Mesodermal cell (in vitro differentiated cells): ENCODE results near the gene DHCR7.

Source experiments
- H3K27ac ChIP-seq: 2 replicates; pipeline ENCODE4 v1.7.0; 2013; ENCODE audit warnings: mild to moderate bottlenecking, low read depth, low read length, moderate library complexity; ENCODE audit not compliant: severe bottlenecking
- H3K36me3 ChIP-seq: 2 replicates; pipeline ENCODE4 v1.7.1; 2013; ENCODE audit warnings: mild to moderate bottlenecking, low read length, moderate library complexity; ENCODE audit not compliant: control insufficient read depth, insufficient read depth
- H3K4me1 ChIP-seq: one replicate; pipeline ENCODE4 v1.7.1; 2013; ENCODE audit warnings: mild to moderate bottlenecking, low read length; ENCODE audit not compliant: insufficient read depth, control insufficient read depth, poor library complexity, severe bottlenecking
- H3K4me3 ChIP-seq: 2 replicates; pipeline ENCODE4 v1.7.0; 2013; ENCODE audit warnings: low read length, control low read depth, mild to moderate bottlenecking; ENCODE audit not compliant: insufficient read depth, poor library complexity, severe bottlenecking; ENCODE audit errors: extremely low read depth
- H3K9me3 ChIP-seq: 2 replicates; pipeline ENCODE4 v1.7.1; 2013; ENCODE audit warnings: mild to moderate bottlenecking, low read length, moderate library complexity; ENCODE audit not compliant: control insufficient read depth
- WGBS, 2 experiments: methylation state at CpG; one replicate each; pipeline ENCODE4 v1.1.5; 2013; ENCODE audit warnings: missing lambda C conversion rate in 2 of 2; ENCODE audit not compliant: insufficient coverage in 2 of 2; 5-methylcytosine and 5-hydroxymethylcytosine counted together

DHCR7 gene

GRCh38 chr11:71465054-71465453 lies 16.9 kb upstream of the DHCR7 start:
- no peak overlapping the region for H3K27ac ChIP-seq
- H3K4me1 ChIP-seq = no peaks in the 10 kb centered on the region
- WGBS, 2 experiments = 97 to 100% methylated on average over 4 of the region's 4 CpGs
- peaks cover 5% of the 10 kb centered on the region for H3K9me3 ChIP-seq
- no peak overlapping the region for H3K4me3 ChIP-seq
- peaks cover 56% of the 10 kb centered on the region for H3K36me3 ChIP-seq

DNA sequence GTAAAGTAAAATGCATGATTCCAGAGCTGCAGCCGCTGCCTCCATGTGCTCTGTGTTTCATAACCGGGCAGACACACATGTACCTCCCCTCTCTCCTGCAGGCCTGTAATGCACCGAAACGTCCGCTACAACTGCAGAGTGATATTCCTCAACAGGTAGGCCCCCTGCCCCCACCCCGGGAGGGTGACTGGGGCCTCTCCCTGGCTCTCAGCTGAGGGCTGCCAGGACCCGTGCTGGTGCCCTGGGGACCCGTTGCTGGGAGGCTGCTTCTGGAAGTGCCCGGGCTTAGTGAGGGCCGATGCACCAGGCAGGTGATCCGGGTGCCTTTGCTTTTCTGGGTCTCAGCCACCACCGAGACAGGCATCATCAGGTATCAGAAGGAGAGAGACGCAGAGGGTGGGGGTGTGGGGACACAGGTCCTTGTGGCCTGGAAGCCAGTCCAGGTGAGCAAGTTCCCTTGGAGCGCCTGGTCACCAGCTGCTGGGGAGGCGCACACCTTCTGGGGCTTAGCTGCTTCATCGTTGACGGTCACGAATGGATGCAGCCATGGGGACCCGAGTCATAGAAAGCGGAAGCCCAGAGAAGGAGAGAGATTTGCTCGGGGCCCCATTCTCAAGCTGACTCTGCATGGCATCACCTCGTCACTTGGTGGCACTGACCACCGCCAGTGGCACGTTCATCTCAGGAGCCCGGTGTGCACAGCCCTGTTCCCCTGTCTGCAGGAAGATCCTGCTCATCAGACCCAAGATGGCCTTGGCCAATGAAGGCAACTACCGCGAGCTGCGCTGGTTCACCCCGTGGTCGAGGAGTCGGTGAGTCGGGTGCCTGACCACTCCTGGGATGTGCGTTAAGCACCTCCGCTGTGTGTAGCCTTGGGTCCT lies 15.4 kb upstream of the DHCR7 start:
- Histone ChIP-seq H3K9me3 (no peaks in the 10 kb centered on the region), H3K4me3 (no peak overlapping the region), H3K27ac (no peak overlapping the region), H3K36me3 (peaks cover 70% of the 10 kb centered on the region), H3K4me1 (no peaks in the 10 kb centered on the region)
- WGBS, 2 experiments = 92 to 95% methylated on average over 32 of the region's 34 CpGs

- no peak overlapping the region for H3K27ac ChIP-seq
- no peaks in the 10 kb centered on the region for H3K9me3 ChIP-seq
- H3K4me1 ChIP-seq = no peaks in the 10 kb centered on the region
- H3K4me3 ChIP-seq = no peak overlapping the region
- WGBS, 2 experiments = 86 to 96% methylated on average over 7 to 11 of the region's 11 CpGs
- H3K36me3 ChIP-seq = peaks cover 78% of the 10 kb centered on the region
These were observed 14.5 kb upstream of the DHCR7 start for GRCh38 chr11:71462726-71463125.

DNA sequence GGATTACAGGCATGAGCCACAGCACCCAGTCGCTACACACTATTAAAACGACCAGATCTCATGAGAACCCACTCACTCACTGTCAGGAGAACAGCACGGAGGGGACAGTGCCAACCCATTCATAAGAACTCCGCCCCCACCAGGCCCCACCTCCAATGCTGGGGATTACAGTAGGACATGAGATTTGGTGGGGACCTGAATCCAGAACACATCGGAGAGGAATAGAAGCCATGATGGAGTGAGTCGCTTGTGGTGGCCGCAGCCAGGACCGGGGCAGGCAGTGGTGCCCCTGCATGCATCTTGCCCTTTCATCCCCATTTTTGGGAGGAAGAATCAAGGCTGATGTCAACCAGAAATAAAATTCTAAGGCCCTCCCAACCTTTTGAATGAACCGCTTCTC lies 13.5 kb upstream of the DHCR7 start:
- Histone ChIP-seq H3K36me3 (peaks cover 78% of the 10 kb centered on the region), H3K4me1 (no peaks in the 10 kb centered on the region), H3K27ac (no peak overlapping the region), H3K4me3 (no peak overlapping the region), H3K9me3 (no peaks in the 10 kb centered on the region)
- 90 to 97% methylated on average over 5 to 6 of the region's 9 CpGs for WGBS, 2 experiments

- H3K36me3 ChIP-seq = peaks cover 85% of the 10 kb centered on the region
- H3K4me3 ChIP-seq = no peak overlapping the region
- H3K27ac ChIP-seq = no peak overlapping the region
- no peaks in the 10 kb centered on the region for H3K4me1 ChIP-seq
- H3K9me3 ChIP-seq = no peaks in the 10 kb centered on the region
- 87 to 88% methylated on average over 7 to 8 of the region's 11 CpGs for WGBS, 2 experiments
These were observed 11.7 kb upstream of the DHCR7 start for GRCh38 chr11:71459767-71460320.

DNA sequence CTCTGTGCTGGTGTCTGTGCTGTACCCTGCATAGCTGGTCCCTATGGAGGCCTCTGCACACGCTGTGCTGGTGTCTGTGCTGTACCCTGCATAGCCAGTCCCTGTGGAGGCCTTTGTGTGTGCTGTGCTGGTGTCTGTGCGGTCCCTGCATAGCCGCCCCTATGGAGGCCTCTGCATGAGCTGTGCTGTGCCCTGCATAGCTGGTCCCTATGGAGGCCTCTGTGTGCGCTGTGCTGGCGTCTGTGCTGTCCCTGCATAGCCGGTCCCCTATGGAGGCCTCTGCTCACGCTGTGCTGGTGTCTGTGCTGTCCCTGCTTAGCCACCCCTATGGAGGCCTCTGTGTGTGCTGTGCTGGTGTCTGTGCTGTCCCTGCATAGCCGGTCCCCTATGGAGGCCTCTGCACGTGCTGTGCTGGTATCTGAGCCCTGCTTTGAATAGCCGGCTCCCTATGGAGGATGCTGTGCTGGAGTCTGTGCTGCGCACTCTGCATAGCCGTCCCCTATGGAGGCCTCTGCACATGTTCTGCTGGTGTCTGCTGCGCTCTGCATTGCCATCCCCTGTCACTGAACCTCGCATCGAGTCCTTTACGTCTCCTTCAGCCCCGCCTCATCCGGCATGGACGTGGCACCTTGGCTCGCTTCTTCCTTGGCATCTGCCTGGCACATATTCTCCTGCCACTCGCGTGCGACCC lies 11.0 kb upstream of the DHCR7 start:
- Histone ChIP-seq H3K9me3 (no peaks in the 10 kb centered on the region), H3K36me3 (peaks cover 86% of the 10 kb centered on the region), H3K4me3 (no peak overlapping the region), H3K4me1 (no peaks in the 10 kb centered on the region), H3K27ac (no peak overlapping the region)
- WGBS, 2 experiments = 92 to 95% methylated on average over 22 of the region's 23 CpGs

GRCh38 chr11:71458146-71459070 lies 10.2 kb upstream of the DHCR7 start:
- Histone ChIP-seq H3K36me3 (peaks cover 78% of the 10 kb centered on the region), H3K4me1 (no peaks in the 10 kb centered on the region), H3K4me3 (no peak overlapping the region), H3K9me3 (no peaks in the 10 kb centered on the region), H3K27ac (no peak overlapping the region)
- WGBS, 2 experiments = 93 to 96% methylated on average over 24 to 26 of the region's 26 CpGs

- Histone ChIP-seq H3K36me3 (peaks cover 63% of the 10 kb centered on the region), H3K4me3 (no peak overlapping the region), H3K9me3 (no peaks in the 10 kb centered on the region), H3K4me1 (peaks cover 6% of the 10 kb centered on the region), H3K27ac (no peak overlapping the region)
- WGBS, 2 experiments = 96 to 97% methylated on average over 10 of the region's 10 CpGs
These were observed 8.6 kb upstream of the DHCR7 start for GRCh38 chr11:71456831-71457230.

DNA sequence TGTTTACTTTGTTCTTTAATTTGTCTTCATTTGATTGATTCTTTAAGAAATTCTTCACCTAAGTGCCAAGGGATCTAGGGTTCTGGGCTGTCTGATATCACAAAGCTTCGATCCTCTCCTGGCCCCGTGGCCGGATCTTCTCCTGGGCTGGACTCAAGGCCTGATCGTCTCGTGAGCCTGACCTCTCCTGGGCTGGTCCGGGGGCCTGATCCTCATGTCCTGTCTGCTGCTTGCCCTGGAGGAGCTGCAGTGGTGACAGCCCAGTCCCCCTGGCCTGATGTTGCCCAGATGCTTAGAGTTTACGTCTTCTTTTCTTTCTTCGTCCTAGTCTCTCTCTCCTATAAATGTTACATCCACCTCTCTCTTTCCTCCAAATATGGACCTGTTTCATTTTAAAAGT lies 8.1 kb upstream of the DHCR7 start:
- H3K9me3 ChIP-seq = no peaks in the 10 kb centered on the region
- no peak overlapping the region for H3K27ac ChIP-seq
- peaks cover 6% of the 10 kb centered on the region for H3K4me1 ChIP-seq
- H3K36me3 ChIP-seq = peaks cover 61% of the 10 kb centered on the region
- WGBS, 2 experiments = 92 to 94% methylated on average over 6 to 8 of the region's 8 CpGs
- no peak overlapping the region for H3K4me3 ChIP-seq

GRCh38 chr11:71454470-71455113 lies 6.4 kb upstream of the DHCR7 start:
- H3K4me3 ChIP-seq = no peak overlapping the region
- H3K4me1 ChIP-seq = peaks cover 6% of the 10 kb centered on the region
- 70 to 79% methylated on average over 2 to 4 of the region's 7 CpGs for WGBS, 2 experiments
- H3K27ac ChIP-seq = no peak overlapping the region
- H3K9me3 ChIP-seq = no peaks in the 10 kb centered on the region
- H3K36me3 ChIP-seq = peaks cover 44% of the 10 kb centered on the region
